ENCODE results near the gene PAPSS2.
"Not testable (repeated sequence)": the region's sequence is repeated elsewhere in the genome, so short reads cannot be mapped to it uniquely, and the experiment has no call there.

Gene PAPSS2

GRCh38 chr10:87705339-87705738, 45.7 kb downstream of the PAPSS2 start:
- DNase-seq (ENCODE audit: low read depth in 2 of 2): no peak

- no peak for DNase-seq (ENCODE audit: low read depth in 2 of 2)
These were observed 47.1 kb downstream of the PAPSS2 start for GRCh38 chr10:87706731-87707130.

GRCh38 chr10:87707254-87707653, 47.6 kb downstream of the PAPSS2 start:
- no peak for DNase-seq (ENCODE audit: low read depth in 2 of 2)

- DNase-seq (ENCODE audit: low read depth in 2 of 2): no peak
These were observed 53.4 kb downstream of the PAPSS2 start for GRCh38 chr10:87712913-87713616.

- no peak for DNase-seq (ENCODE audit: low read depth in 2 of 2)
These were observed 54.0 kb downstream of the PAPSS2 start for GRCh38 chr10:87713707-87714106.

- DNase-seq (ENCODE audit: low read depth in 2 of 2): no peak
These were observed 56.1 kb downstream of the PAPSS2 start for GRCh38 chr10:87715552-87716347.

- no peak for DNase-seq (ENCODE audit: low read depth in 2 of 2)
These were observed 56.6 kb downstream of the PAPSS2 start for GRCh38 chr10:87716348-87716670.

GRCh38 chr10:87720665-87721064, 61.0 kb downstream of the PAPSS2 start:
- DNase-seq (ENCODE audit: low read depth in 2 of 2): no peak

GRCh38 chr10:87721781-87722180, 62.1 kb downstream of the PAPSS2 start:
- DNase-seq (ENCODE audit: low read depth in 2 of 2): no peak

GRCh38 chr10:87722716-87723115, 63.0 kb downstream of the PAPSS2 start:
- no peak for DNase-seq (ENCODE audit: low read depth in 2 of 2)

- no peak for DNase-seq (ENCODE audit: low read depth in 2 of 2)
These were observed 63.8 kb downstream of the PAPSS2 start for GRCh38 chr10:87723500-87723899.

GRCh38 chr10:87724789-87725188, 65.1 kb downstream of the PAPSS2 start:
- DNase-seq (ENCODE audit: low read depth in 2 of 2): no peak

GRCh38 chr10:87729940-87730339, 70.3 kb downstream of the PAPSS2 start:
- DNase-seq (ENCODE audit: low read depth in 2 of 2): no peak

GRCh38 chr10:87733081-87733480, 73.4 kb downstream of the PAPSS2 start:
- no peak for DNase-seq (ENCODE audit: low read depth in 2 of 2)

GRCh38 chr10:87734987-87735827, 75.5 kb downstream of the PAPSS2 start:
- DNase-seq (ENCODE audit: low read depth in 2 of 2): no peak

- not testable (repeated sequence) for DNase-seq (ENCODE audit: low read depth in 2 of 2)
These were observed 78.6 kb downstream of the PAPSS2 start for GRCh38 chr10:87738253-87738652.

GRCh38 chr10:87739703-87740102, 80.0 kb downstream of the PAPSS2 start:
- DNase-seq (ENCODE audit: low read depth in 2 of 2): no peak

- DNase-seq (ENCODE audit: low read depth in 2 of 2): no peak
These were observed 80.6 kb downstream of the PAPSS2 start for GRCh38 chr10:87740254-87740655.

- DNase-seq (ENCODE audit: low read depth in 2 of 2): not testable (repeated sequence)
These were observed 83.4 kb downstream of the PAPSS2 start for GRCh38 chr10:87742992-87743610.

GRCh38 chr10:87744606-87745005, 84.9 kb downstream of the PAPSS2 start:
- DNase-seq (ENCODE audit: low read depth in 2 of 2): no peak

- no peak for DNase-seq (ENCODE audit: low read depth in 2 of 2)
These were observed 87.2 kb downstream of the PAPSS2 start for GRCh38 chr10:87746911-87747310.

GRCh38 chr10:87748244-87748643, 88.6 kb downstream of the PAPSS2 start:
- DNase-seq (ENCODE audit: low read depth in 2 of 2): not testable (repeated sequence)
